ENCODE results near the gene GALT.

- no peak for TF ChIP-seq CTCF (IDR thresholded peaks at IDR 0.05)
- TF ChIP-seq POLR2A (IDR thresholded peaks at IDR 0.05), result no peak
- TF ChIP-seq EP300 (IDR thresholded peaks at IDR 0.05), result no peak
- no peak for TF ChIP-seq POLR2AphosphoS5 (IDR thresholded peaks at IDR 0.05)
These were observed 1.6 kb upstream of the GALT start for GRCh38 chr9:34644766-34645314.
